B cell (primary cell): Measurements from ENCODE around the gene ADK. TPM values are rescaled to one million over a fixed set of nuclear protein-coding genes. Genes with fewer than 3 reads are reported as not detected.
"Not testable (repeated sequence)": the region's sequence is repeated elsewhere in the genome, so short reads cannot be mapped to it uniquely, and the experiment has no call there.

Source experiments
- ATAC-seq: fragments of 200-7000 bp; cut with Tn5 transposase; one replicate; pipeline ENCODE4 v1.10.0; 2021; ENCODE audit warnings: low read depth, mild to moderate bottlenecking, moderate number of reproducible peaks, moderate library complexity
- CTCF ChIA-PET: fragments of 350-600 bp; sonication (Branson Sonifier 250); formaldehyde crosslinking; loops from one replicate; lab custom pipeline; 2021; ENCODE audit warnings: antibody characterized with exemption, inconsistent platforms; lab: Charles Lee
- POLR2A ChIA-PET: fragments of 350-600 bp; sonication (Branson Sonifier 250); formaldehyde crosslinking; loops from one replicate; lab custom pipeline; 2021; ENCODE audit warnings: antibody characterized with exemption; lab: Charles Lee
- DNase-seq: peaks from one replicate; pipeline ENCODE4 v3.0.0; 2013
- H2AFZ ChIP-seq: 2 replicates; pipeline ENCODE4 v1.6.1; 2012; ENCODE audit warnings: mild to moderate bottlenecking, low read depth, low read length; ENCODE audit not compliant: insufficient read depth, poor library complexity, severe bottlenecking
- H3K27ac ChIP-seq, 2 donors: 1 replicate in 1 of 2; 2 replicates in 1 of 2; pipeline ENCODE4 v1.5.1; 2012 to 2013; ENCODE audit warnings: low read length in 2 of 2, mild to moderate bottlenecking in 2 of 2, moderate library complexity in 1 of 2
- H3K27me3 ChIP-seq, 4 experiments: fragments of 200-600 bp in 1 of 4; sonication (generic) in 1 of 4; replicated peaks in 1 of 4; 1 replicate in 2 of 4; 2 replicates in 2 of 4; pipeline versions ENCODE4 v1.6.1 to v1.7.0; 2013 to 2016; ENCODE audit warnings: low read length in 3 of 4, mild to moderate bottlenecking in 2 of 4, mixed read lengths in 1 of 4, moderate library complexity in 1 of 4; ENCODE audit not compliant: insufficient read depth in 4 of 4, control insufficient read depth in 3 of 4; ENCODE audit errors: control extremely low read depth in 1 of 4
- H3K36me3 ChIP-seq, 2 experiments: replicated peaks in 1 of 2; 1 replicate in 1 of 2; 2 replicates in 1 of 2; pipeline versions ENCODE4 v1.6.1 to v1.7.1; 2013; ENCODE audit warnings: low read length in 1 of 2; ENCODE audit not compliant: insufficient read depth in 2 of 2, control insufficient read depth in 1 of 2; ENCODE audit errors: control extremely low read depth in 1 of 2, extremely low read depth in 1 of 2
- H3K4me1 ChIP-seq, 2 donors: fragments of 200-600 bp in 1 of 2; sonication (generic) in 1 of 2; 1 replicate in 1 of 2; 2 replicates in 1 of 2; pipeline versions ENCODE4 v1.5.1 to v1.6.1; 2013 to 2017; ENCODE audit warnings: low read length in 2 of 2; ENCODE audit not compliant: control insufficient read depth in 2 of 2, insufficient read depth in 2 of 2
- H3K4me2 ChIP-seq: replicated peaks from 2 replicates; pipeline ENCODE3; 2012; ENCODE audit warnings: mild to moderate bottlenecking, low read depth, low read length; ENCODE audit not compliant: poor library complexity, severe bottlenecking
- H3K4me3 ChIP-seq, 5 experiments: fragments of 200-600 bp in 1 of 5; sonication (generic) in 1 of 5; 1 replicate in 3 of 5; 2 replicates in 2 of 5; pipeline versions ENCODE4 v1.5.1 to v1.7.0; 2011 to 2016; ENCODE audit warnings: low read length in 4 of 5, mild to moderate bottlenecking in 4 of 5, low read depth in 2 of 5, control low read depth in 1 of 5, moderate library complexity in 1 of 5; ENCODE audit not compliant: insufficient read depth in 1 of 5; ENCODE audit errors: control extremely low read depth in 1 of 5, extremely low read depth in 1 of 5
- H3K79me2 ChIP-seq: fragments of 200-600 bp; sonication (generic); one replicate; pipeline ENCODE4 v1.6.0; 2016; ENCODE audit warnings: low read length; ENCODE audit not compliant: control insufficient read depth, insufficient read depth
- H3K9ac ChIP-seq: fragments of 200-600 bp; sonication (generic); 2 replicates; pipeline ENCODE4 v1.6.1; 2017; ENCODE audit warnings: mild to moderate bottlenecking, low read length, moderate library complexity
- H3K9me3 ChIP-seq, 3 donors: one replicate each; pipeline versions ENCODE4 v1.6.1 to v1.7.1; 2013; ENCODE audit warnings: low read length in 2 of 3; ENCODE audit not compliant: control insufficient read depth in 2 of 3, insufficient read depth in 1 of 3; ENCODE audit errors: control extremely low read depth in 1 of 3
- H4K20me1 ChIP-seq: 2 replicates; pipeline ENCODE4 v1.6.0; 2012; ENCODE audit warnings: mild to moderate bottlenecking, low read length; ENCODE audit not compliant: insufficient read depth, control insufficient read depth, poor library complexity, severe bottlenecking
- H3K27ac Mint-ChIP-seq: one replicate; pipeline ENCODE4 v1.8.0; 2021; ENCODE audit warnings: mixed read lengths
- H3K27me3 Mint-ChIP-seq: one replicate; pipeline ENCODE4 v1.8.0; 2021; ENCODE audit warnings: mixed read lengths
- H3K4me1 Mint-ChIP-seq: one replicate; pipeline ENCODE4 v1.8.0; 2021; ENCODE audit warnings: mixed read lengths
- H3K4me3 Mint-ChIP-seq: one replicate; pipeline ENCODE4 v1.8.0; 2021; ENCODE audit warnings: mixed read lengths
- H3K9me3 Mint-ChIP-seq: one replicate; pipeline ENCODE4 v1.8.0; 2022; ENCODE audit warnings: mixed read lengths; ENCODE audit not compliant: insufficient read depth
- EZH2 ChIP-seq: IDR thresholded peaks from 2 replicates; pipeline ENCODE4 v1.6.1; 2012; ENCODE audit warnings: borderline replicate concordance, low read depth, mild to moderate bottlenecking, moderate library complexity, low read length; ENCODE audit not compliant: insufficient read depth, poor library complexity, severe bottlenecking
- WGBS: methylation state at CpG from one replicate; pipeline ENCODE4 v1.1.5; 2013; ENCODE audit warnings: missing lambda C conversion rate; ENCODE audit not compliant: insufficient coverage; 5-methylcytosine and 5-hydroxymethylcytosine counted together
- intact Hi-C: fragments of 100-400 bp; cut with micrococcal nuclease; formaldehyde crosslinking; loops from one replicate; pipeline ENCODE4 v1.10.0; 2022
- polyA plus RNA-seq: library from polyadenylated mRNA; depleted of rRNA; stranded (reverse); fragments of >200 nt; gene quantifications from 2 replicates; pipeline ENCODE4 v1.2.3, GENCODE V29; 2012
- total RNA-seq, 2 donors: library from RNA; stranded (reverse); fragments of 120-200 nt in 1 of 2; gene quantifications; 1 replicate in 1 of 2; 2 replicates in 1 of 2; pipeline versions ENCODE4 v1.2.3 to v1.2.4, GENCODE V29; 2013 to 2022
- TF ChIP-seq, protein P1 (sequence below): fragments of 200-600 bp; IDR thresholded peaks from one replicate; pipeline ENCODE4 v1.8.0; 2022; ENCODE audit warnings: antibody characterized with exemption, mild to moderate bottlenecking

ADK gene
- total and polyA plus RNA-seq, 2 donors (not counting 1 experiment from before 2014, with no cell fraction given): 37.2 to 52.6 TPM

DNA sequence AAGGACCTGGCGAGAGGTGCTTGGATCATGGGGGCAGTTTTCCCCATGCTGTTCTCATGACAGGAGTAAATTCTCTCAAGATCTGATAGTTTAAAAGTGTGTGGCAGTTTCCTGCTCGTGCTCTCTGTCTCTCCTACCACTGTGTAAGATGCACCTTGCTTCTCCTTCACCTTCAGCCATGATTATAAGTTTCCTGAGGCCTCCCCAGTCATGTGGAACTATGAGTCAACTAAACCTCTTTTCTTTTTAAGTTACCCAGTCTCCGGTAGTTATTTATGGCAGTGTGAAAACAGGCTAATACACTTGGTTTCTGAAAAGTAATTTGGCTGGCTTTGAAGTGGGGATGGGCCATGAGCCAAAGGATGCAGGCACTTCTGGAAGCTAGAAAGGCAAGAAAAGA, 407.4 kb downstream of the ADK start:
- Histone ChIP-seq H3K4me1 (no peaks in the 10 kb centered on the region), H3K27ac (no peak overlapping the region), H3K9ac (no peak overlapping the region), H3K27me3 (no peaks in the 10 kb centered on the region), H3K79me2 (no peaks in the 10 kb centered on the region), H3K36me3 (peaks cover 0 to 13% of the 10 kb centered on the region in 2 experiments), H3K4me2 (no peak overlapping the region), H3K4me3 (no peak overlapping the region), H3K9me3 (no peaks in the 10 kb centered on the region), H2AFZ (no peak overlapping the region), H4K20me1 (no peaks in the 10 kb centered on the region)
- ChIA-PET POLR2A (no interaction called here), CTCF (no interaction called here)
- intact Hi-C loops: no loop called here
- no CpG with 5 or more reads among the region's 3 CpGs for WGBS
- Mint-ChIP-seq H3K27me3 (no peaks in the 10 kb centered on the region), H3K4me3 (no peak overlapping the region), H3K9me3 (no peaks in the 10 kb centered on the region), H3K27ac (no peak overlapping the region), H3K4me1 (no peaks in the 10 kb centered on the region)
- TF ChIP-seq, protein P1, sequence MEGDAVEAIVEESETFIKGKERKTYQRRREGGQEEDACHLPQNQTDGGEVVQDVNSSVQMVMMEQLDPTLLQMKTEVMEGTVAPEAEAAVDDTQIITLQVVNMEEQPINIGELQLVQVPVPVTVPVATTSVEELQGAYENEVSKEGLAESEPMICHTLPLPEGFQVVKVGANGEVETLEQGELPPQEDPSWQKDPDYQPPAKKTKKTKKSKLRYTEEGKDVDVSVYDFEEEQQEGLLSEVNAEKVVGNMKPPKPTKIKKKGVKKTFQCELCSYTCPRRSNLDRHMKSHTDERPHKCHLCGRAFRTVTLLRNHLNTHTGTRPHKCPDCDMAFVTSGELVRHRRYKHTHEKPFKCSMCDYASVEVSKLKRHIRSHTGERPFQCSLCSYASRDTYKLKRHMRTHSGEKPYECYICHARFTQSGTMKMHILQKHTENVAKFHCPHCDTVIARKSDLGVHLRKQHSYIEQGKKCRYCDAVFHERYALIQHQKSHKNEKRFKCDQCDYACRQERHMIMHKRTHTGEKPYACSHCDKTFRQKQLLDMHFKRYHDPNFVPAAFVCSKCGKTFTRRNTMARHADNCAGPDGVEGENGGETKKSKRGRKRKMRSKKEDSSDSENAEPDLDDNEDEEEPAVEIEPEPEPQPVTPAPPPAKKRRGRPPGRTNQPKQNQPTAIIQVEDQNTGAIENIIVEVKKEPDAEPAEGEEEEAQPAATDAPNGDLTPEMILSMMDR: no peak
- TF ChIP-seq EZH2: no peak
- DNase-seq (no peak), ATAC-seq (no peak)

DNA sequence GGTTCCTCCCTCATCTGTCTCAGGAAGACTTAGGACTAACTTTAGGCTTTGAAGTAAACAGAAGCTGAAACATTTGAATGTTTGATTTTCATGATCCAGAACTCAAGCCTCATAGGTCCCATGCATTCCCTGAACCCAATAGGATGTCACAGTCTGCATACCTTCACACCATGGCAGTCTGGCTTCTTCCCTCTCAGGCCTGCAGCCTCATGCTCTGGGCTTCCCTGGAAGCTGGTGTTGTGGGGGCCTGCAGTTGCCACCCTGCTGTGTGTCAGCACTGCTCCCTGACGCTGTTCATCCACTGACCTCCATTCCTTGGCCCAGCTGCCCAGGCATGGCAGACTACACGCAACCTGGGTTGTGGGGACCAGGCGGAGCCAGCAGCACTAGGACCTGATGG, 407.9 kb downstream of the ADK start:
- Histone ChIP-seq H3K79me2 (no peaks in the 10 kb centered on the region), H3K4me2 (no peak overlapping the region), H4K20me1 (no peaks in the 10 kb centered on the region), H3K27me3 (no peaks in the 10 kb centered on the region), H3K36me3 (peaks cover 0 to 13% of the 10 kb centered on the region in 2 experiments), H3K27ac (no peak overlapping the region), H2AFZ (no peak overlapping the region), H3K9ac (no peak overlapping the region), H3K9me3 (no peaks in the 10 kb centered on the region), H3K4me1 (no peaks in the 10 kb centered on the region), H3K4me3 (no peak overlapping the region)
- POLR2A ChIA-PET: no interaction called here
- Mint-ChIP-seq H3K4me3 (no peak overlapping the region), H3K27ac (no peak overlapping the region), H3K9me3 (no peaks in the 10 kb centered on the region), H3K4me1 (no peaks in the 10 kb centered on the region), H3K27me3 (no peaks in the 10 kb centered on the region)
- CTCF ChIA-PET: interaction anchor here (1.0 kb wide), 1 partner anchor 79 kb away, joined by 4 read pairs; no protein-coding TSS in a partner anchor
- no peak for DNase-seq
- ATAC-seq: no peak
- WGBS: 100% methylated on average over 1 of the region's 3 CpGs
- no peak for TF ChIP-seq EZH2
- TF ChIP-seq, protein P1: no peak
- intact Hi-C loops: no loop called here

DNA sequence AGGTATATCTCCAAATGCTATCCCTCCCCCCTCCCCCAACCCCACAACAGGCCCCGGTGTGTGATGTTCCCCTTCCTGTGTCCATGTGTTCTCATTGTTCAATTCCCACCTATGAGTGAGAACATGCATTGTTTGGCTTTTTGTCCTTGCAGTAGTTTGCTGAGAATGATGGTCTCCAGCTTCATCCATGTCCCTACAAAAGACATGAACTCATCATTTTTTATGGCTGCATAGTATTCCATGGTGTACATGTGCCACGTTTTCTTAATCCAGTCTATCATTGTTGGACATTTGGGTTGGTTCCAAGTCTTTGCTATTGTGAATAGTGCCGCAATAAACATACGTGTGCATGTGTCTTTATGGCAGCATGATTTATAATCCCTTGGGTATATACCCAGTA, 417.9 kb downstream of the ADK start:
- not testable (repeated sequence) for H3K9me3 Mint-ChIP-seq, H3K27me3 Mint-ChIP-seq

More for the DNA sequence above, 417.9 kb downstream of the ADK start:
- ATAC-seq, POLR2A ChIA-PET, H3K79me2 ChIP-seq, CTCF ChIA-PET, H3K9ac ChIP-seq, H3K4me2 ChIP-seq, H3K27me3 ChIP-seq, H3K9me3 ChIP-seq, H3K27ac ChIP-seq, H3K4me1 Mint-ChIP-seq, H4K20me1 ChIP-seq, H3K4me3 ChIP-seq, DNase-seq, H2AFZ ChIP-seq, H3K36me3 ChIP-seq, intact Hi-C loops, H3K27ac Mint-ChIP-seq, H3K4me3 Mint-ChIP-seq, H3K4me1 ChIP-seq: not testable (repeated sequence)
- WGBS: no CpG with 5 or more reads among the region's 4 CpGs
